Colonic mucosa (tissue), 4 donors: Measurements from ENCODE around the gene AKAP8. TPM values are rescaled to one million over a fixed set of nuclear protein-coding genes. Genes with fewer than 3 reads are reported as not detected.
"Not testable (repeated sequence)": the region's sequence is repeated elsewhere in the genome, so short reads cannot be mapped to it uniquely, and the experiment has no call there.

Experiments used
- DNase-seq: peaks from one replicate; pipeline ENCODE4 v3.0.0-alpha.2; 2020
- H3K27ac ChIP-seq: fragments of 200-600 bp; one replicate; pipeline ENCODE4 v1.8.0; 2021
- H3K27me3 ChIP-seq: fragments of 200-600 bp; one replicate; pipeline ENCODE4 v1.8.0; 2021
- H3K36me3 ChIP-seq: fragments of 200-600 bp; one replicate; pipeline ENCODE4 v1.8.0; 2021
- H3K4me1 ChIP-seq: fragments of 200-600 bp; one replicate; pipeline ENCODE4 v1.8.0; 2021; ENCODE audit warnings: mild to moderate bottlenecking
- H3K4me3 ChIP-seq: fragments of 200-600 bp; one replicate; pipeline ENCODE4 v1.8.0; 2021
- H3K9ac ChIP-seq, 2 donors: one replicate each; pipeline ENCODE4 v1.7.0; 2013; ENCODE audit warnings: control low read depth in 2 of 2, low read depth in 2 of 2, low read length in 2 of 2
- H3K9me3 ChIP-seq: fragments of 200-600 bp; one replicate; pipeline ENCODE4 v1.8.0; 2021
- intact Hi-C: fragments of 100-400 bp; cut with DNase I; formaldehyde crosslinking; loops from one replicate; pipeline ENCODE4 v1.14.1; 2022
- total RNA-seq, 2 donors: library from RNA; stranded (reverse); fragmentation: NEBNext Ultra II Directional in 1 of 2; extraction: Animal tissue kit (Norgen Biotek cat#: 25700) in 1 of 2; gene quantifications; one replicate each; pipeline ENCODE4 v1.2.1, GENCODE V29; 2021
- TF ChIP-seq, protein P1 (sequence below): fragments of 200-600 bp; IDR thresholded peaks from one replicate; pipeline ENCODE4 v1.8.0; 2022; ENCODE audit warnings: antibody characterized with exemption, mild to moderate bottlenecking
- donor health status: healthy.
- donor health status: DM: no; HTN: no; CAD: no.
- donor health status: DM: no; HTN: no; CAD: no.

The AKAP8 gene
- total RNA-seq, 2 donors from 2014 or later: 37.0 to 55.2 TPM

DNA sequence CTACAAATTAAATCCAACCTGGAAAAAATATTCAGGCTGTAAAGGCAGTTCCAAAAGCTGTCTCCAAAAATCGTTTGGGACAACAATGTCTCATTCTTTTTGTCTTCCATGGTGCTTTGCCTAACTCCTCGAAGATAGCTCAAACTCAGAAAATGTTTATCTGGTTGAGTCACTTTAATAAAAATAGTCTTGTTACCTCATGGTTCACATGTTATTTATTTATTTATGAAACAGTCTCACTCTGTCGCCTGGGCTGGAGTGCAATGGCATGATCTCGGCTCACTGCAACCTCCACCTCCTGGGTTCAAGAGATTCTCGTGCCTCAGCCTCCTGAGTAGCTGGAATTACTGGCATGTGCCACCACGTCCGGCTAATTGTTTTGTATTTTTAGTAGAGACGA, 42.4 kb downstream of the AKAP8 start:
- Histone ChIP-seq H3K9me3 (no peaks in the 10 kb centered on the region), H3K4me1 (no peaks in the 10 kb centered on the region), H3K27me3 (no peaks in the 10 kb centered on the region), H3K9ac (no peak overlapping the region), H3K36me3 (no peaks in the 10 kb centered on the region), H3K4me3 (no peak overlapping the region), H3K27ac (no peak overlapping the region)
- intact Hi-C loops: no loop called here
- DNase-seq: no peak
- TF ChIP-seq, protein P1, sequence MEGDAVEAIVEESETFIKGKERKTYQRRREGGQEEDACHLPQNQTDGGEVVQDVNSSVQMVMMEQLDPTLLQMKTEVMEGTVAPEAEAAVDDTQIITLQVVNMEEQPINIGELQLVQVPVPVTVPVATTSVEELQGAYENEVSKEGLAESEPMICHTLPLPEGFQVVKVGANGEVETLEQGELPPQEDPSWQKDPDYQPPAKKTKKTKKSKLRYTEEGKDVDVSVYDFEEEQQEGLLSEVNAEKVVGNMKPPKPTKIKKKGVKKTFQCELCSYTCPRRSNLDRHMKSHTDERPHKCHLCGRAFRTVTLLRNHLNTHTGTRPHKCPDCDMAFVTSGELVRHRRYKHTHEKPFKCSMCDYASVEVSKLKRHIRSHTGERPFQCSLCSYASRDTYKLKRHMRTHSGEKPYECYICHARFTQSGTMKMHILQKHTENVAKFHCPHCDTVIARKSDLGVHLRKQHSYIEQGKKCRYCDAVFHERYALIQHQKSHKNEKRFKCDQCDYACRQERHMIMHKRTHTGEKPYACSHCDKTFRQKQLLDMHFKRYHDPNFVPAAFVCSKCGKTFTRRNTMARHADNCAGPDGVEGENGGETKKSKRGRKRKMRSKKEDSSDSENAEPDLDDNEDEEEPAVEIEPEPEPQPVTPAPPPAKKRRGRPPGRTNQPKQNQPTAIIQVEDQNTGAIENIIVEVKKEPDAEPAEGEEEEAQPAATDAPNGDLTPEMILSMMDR: no peak

DNA sequence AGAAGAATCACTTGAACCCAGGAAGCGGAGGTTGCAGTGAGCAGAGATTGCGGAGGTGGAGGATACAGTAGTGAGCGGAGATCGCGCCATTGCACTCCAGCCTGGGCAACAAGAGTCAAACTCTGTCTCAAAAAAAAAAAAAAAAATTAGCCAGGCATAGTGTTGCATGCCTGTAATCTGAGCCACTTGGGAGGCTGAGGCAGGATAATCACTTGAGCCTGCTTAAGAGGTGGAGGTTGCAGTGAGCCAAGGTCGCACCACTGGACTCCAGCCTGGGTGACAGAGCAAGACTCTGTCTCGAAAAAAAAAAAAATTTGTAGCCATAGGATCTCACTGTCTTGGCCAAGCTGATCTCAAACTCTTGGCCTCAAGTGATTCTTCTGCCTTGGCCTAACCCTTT, 43.6 kb downstream of the AKAP8 start:
- H3K36me3 ChIP-seq, H3K9me3 ChIP-seq, H3K27me3 ChIP-seq, H3K4me1 ChIP-seq, H3K27ac ChIP-seq, H3K9ac ChIP-seq, intact Hi-C loops, DNase-seq, H3K4me3 ChIP-seq: not testable (repeated sequence)

GRCh38 chr19:15332311-15332996, 47.1 kb downstream of the AKAP8 start, which contains the start of gene BRD4:
TSS of gene BRD4 (minus strand) at chr19:15332539. CDS start at chr19:15273099, 59,440 bp downstream.
- peak within 1 kb of the TSS; percentile 80 for H3K27ac ChIP-seq
- intact Hi-C loops: no loop called here
- TF ChIP-seq, protein P1: no peak
- H3K4me3 ChIP-seq: peak within 1 kb of the TSS; percentile 86
- no peaks in the 10 kb centered on the region for H3K27me3 ChIP-seq
- H3K9me3 ChIP-seq: no peaks in the 10 kb centered on the region
- H3K4me1 ChIP-seq: no peaks in the 10 kb centered on the region
- peak within 1 kb of the TSS; percentile 93 for H3K9ac ChIP-seq
- peak; percentile 79 for DNase-seq
- H3K36me3 ChIP-seq: no peaks in the 10 kb centered on the region

DNA sequence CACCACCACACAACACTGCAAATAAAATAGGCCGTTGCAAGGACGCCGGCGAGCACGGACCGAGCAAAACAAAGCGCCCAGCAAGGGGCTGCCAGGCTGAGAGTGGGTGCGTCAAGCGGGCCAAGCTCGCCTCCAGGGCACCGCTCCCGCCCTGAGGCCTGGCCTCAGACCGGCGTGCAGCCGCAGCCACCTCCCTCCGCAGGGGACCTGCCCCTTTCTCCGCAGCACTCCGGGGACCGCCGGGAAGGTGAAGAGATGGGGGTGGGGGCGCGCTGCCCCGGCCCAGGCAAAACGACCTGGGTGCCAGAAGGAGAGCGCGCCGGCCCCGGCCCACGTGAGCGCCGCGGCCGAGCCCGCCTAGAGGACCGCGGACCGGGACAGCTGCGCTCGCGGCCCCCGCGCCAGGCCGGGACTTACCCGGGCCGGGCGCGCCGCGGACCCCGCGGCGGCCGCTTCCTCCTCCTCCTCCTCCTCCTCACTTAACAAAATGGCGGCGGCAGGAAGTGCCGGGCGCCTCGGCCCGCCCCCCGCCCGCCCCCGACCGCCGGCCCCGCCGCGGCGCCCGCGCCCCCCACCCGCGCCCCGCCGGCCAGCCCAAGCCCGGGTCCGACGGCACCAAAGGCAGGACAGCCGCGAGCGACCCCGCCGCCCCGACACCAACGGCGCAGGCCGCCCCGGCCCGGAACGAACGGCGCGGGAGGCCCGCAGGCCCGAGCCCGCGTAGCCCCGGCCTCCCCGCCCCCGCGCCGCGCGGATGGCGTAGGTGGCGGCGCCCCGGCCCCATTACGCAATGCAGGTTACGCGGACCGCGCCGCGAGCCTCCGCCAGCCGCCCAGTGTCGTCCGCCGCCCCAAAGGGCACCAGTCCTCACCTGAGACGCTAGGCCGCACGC, 47.9 kb downstream of the AKAP8 start:
- peak overlapping the region; percentile 64 to 93 for H3K9ac ChIP-seq
- peak overlapping the region; percentile 86 for H3K4me3 ChIP-seq
- TF ChIP-seq, protein P1: no peak
- intact Hi-C loops: no loop called here
- no peaks in the 10 kb centered on the region for H3K4me1 ChIP-seq
- H3K27ac ChIP-seq: peak overlapping the region; percentile 80
- DNase-seq: peak; percentile 41
- H3K9me3 ChIP-seq: no peaks in the 10 kb centered on the region
- H3K27me3 ChIP-seq: no peaks in the 10 kb centered on the region
- no peaks in the 10 kb centered on the region for H3K36me3 ChIP-seq

- intact Hi-C loops: no loop called here
- Histone ChIP-seq H3K27me3 (no peaks in the 10 kb centered on the region), H3K27ac (peak overlapping the region; percentile 80), H3K36me3 (no peaks in the 10 kb centered on the region), H3K9me3 (no peaks in the 10 kb centered on the region), H3K9ac (peak overlapping the region; percentile 64 to 74), H3K4me3 (peak overlapping the region; percentile 86), H3K4me1 (no peaks in the 10 kb centered on the region)
- TF ChIP-seq, protein P1: no peak
- DNase-seq: peak; percentile 37
These were observed 48.7 kb downstream of the AKAP8 start for GRCh38 chr19:15330801-15331418.
